ENCODE measurements around the gene RALGDS.
A peak's percentile ranks its signal among the peaks of the same experiment; 100 is the strongest.

Gene RALGDS

GRCh38 chr9:133122605-133122934 is 1.5 kb upstream of the RALGDS start (continued):
- TF ChIP-seq PATZ1 (CRISPR knock-in tag; IDR thresholded peaks at IDR 0.05; ENCODE audit: borderline replicate concordance) (no peak), GLIS3 (CRISPR knock-in tag; IDR thresholded peaks at IDR 0.05) (no peak), TOX (CRISPR knock-in tag; IDR thresholded peaks at IDR 0.05; ENCODE audit: borderline replicate concordance) (no peak), CSDC2 (CRISPR knock-in tag; IDR thresholded peaks at IDR 0.05) (no peak), ARNTL (CRISPR knock-in tag; IDR thresholded peaks at IDR 0.05; ENCODE audit: borderline replicate concordance, low read depth) (no peak)
- TF ChIP-seq, protein P1, sequence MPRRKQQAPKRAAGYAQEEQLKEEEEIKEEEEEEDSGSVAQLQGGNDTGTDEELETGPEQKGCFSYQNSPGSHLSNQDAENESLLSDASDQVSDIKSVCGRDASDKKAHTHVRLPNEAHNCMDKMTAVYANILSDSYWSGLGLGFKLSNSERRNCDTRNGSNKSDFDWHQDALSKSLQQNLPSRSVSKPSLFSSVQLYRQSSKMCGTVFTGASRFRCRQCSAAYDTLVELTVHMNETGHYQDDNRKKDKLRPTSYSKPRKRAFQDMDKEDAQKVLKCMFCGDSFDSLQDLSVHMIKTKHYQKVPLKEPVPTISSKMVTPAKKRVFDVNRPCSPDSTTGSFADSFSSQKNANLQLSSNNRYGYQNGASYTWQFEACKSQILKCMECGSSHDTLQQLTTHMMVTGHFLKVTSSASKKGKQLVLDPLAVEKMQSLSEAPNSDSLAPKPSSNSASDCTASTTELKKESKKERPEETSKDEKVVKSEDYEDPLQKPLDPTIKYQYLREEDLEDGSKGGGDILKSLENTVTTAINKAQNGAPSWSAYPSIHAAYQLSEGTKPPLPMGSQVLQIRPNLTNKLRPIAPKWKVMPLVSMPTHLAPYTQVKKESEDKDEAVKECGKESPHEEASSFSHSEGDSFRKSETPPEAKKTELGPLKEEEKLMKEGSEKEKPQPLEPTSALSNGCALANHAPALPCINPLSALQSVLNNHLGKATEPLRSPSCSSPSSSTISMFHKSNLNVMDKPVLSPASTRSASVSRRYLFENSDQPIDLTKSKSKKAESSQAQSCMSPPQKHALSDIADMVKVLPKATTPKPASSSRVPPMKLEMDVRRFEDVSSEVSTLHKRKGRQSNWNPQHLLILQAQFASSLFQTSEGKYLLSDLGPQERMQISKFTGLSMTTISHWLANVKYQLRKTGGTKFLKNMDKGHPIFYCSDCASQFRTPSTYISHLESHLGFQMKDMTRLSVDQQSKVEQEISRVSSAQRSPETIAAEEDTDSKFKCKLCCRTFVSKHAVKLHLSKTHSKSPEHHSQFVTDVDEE (CRISPR knock-in tag; IDR thresholded peaks at IDR 0.05) = no peak

- TF ChIP-seq ARNTL (CRISPR knock-in tag; IDR thresholded peaks at IDR 0.05; ENCODE audit: borderline replicate concordance, low read depth) (no peak), SNAI2 (CRISPR knock-in tag; IDR thresholded peaks at IDR 0.05) (no peak), OSR1 (CRISPR knock-in tag; IDR thresholded peaks at IDR 0.05) (no peak)
- ATAC-seq = no peak
Observed at GRCh38 chr9:133121915-133122550, 993 bp upstream of the RALGDS start.

GRCh38 chr9:133120501-133121197 is 391 bp downstream of the RALGDS start:
- peak; percentile 3 for ATAC-seq
- no peak for TF ChIP-seq ESRRG (CRISPR knock-in tag; IDR thresholded peaks at IDR 0.05)
- no peak for TF ChIP-seq TCF4 (CRISPR knock-in tag; IDR thresholded peaks at IDR 0.05; ENCODE audit: borderline replicate concordance)
- no peak for TF ChIP-seq ZNF70 (CRISPR knock-in tag; IDR thresholded peaks at IDR 0.05)
- no peak for TF ChIP-seq ARNTL (CRISPR knock-in tag; IDR thresholded peaks at IDR 0.05; ENCODE audit: borderline replicate concordance, low read depth)
- TF ChIP-seq PPARA (CRISPR knock-in tag; IDR thresholded peaks at IDR 0.05; ENCODE audit: borderline replicate concordance) = no peak
- no peak for TF ChIP-seq ZC3H10 (CRISPR knock-in tag; IDR thresholded peaks at IDR 0.05)
- TF ChIP-seq ZFP3 (CRISPR knock-in tag; IDR thresholded peaks at IDR 0.05) = no peak
- no peak for TF ChIP-seq ZNF565 (CRISPR knock-in tag; conservative IDR thresholded peaks at IDR 0.05; ENCODE audit: low read depth)
- no peak for TF ChIP-seq PATZ1 (CRISPR knock-in tag; IDR thresholded peaks at IDR 0.05; ENCODE audit: borderline replicate concordance)
- TF ChIP-seq, protein P2, sequence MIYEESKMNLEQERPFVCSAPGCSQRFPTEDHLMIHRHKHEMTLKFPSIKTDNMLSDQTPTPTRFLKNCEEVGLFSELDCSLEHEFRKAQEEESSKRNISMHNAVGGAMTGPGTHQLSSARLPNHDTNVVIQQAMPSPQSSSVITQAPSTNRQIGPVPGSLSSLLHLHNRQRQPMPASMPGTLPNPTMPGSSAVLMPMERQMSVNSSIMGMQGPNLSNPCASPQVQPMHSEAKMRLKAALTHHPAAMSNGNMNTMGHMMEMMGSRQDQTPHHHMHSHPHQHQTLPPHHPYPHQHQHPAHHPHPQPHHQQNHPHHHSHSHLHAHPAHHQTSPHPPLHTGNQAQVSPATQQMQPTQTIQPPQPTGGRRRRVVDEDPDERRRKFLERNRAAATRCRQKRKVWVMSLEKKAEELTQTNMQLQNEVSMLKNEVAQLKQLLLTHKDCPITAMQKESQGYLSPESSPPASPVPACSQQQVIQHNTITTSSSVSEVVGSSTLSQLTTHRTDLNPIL (CRISPR knock-in tag; IDR thresholded peaks at IDR 0.05; ENCODE audit: low read depth) = no peak
- no peak for TF ChIP-seq ZNF8 (CRISPR knock-in tag; IDR thresholded peaks at IDR 0.05)
- no peak for TF ChIP-seq ZFP30 (CRISPR knock-in tag; IDR thresholded peaks at IDR 0.05)
- TF ChIP-seq, protein P1 (CRISPR knock-in tag; IDR thresholded peaks at IDR 0.05) = no peak
- TF ChIP-seq ISL1 (CRISPR knock-in tag; IDR thresholded peaks at IDR 0.05) = no peak
